ENCODE results near the gene SERTAD3. TPM values are rescaled to one million over a fixed set of nuclear protein-coding genes. Genes with fewer than 3 reads are reported as not detected.
"Not testable (repeated sequence)": the region's sequence is repeated elsewhere in the genome, so short reads cannot be mapped to it uniquely, and the experiment has no call there.

SERTAD3 gene
- total and polyA plus RNA-seq, 2 experiments from 2014 or later: 37.9 to 41.2 TPM

DNA sequence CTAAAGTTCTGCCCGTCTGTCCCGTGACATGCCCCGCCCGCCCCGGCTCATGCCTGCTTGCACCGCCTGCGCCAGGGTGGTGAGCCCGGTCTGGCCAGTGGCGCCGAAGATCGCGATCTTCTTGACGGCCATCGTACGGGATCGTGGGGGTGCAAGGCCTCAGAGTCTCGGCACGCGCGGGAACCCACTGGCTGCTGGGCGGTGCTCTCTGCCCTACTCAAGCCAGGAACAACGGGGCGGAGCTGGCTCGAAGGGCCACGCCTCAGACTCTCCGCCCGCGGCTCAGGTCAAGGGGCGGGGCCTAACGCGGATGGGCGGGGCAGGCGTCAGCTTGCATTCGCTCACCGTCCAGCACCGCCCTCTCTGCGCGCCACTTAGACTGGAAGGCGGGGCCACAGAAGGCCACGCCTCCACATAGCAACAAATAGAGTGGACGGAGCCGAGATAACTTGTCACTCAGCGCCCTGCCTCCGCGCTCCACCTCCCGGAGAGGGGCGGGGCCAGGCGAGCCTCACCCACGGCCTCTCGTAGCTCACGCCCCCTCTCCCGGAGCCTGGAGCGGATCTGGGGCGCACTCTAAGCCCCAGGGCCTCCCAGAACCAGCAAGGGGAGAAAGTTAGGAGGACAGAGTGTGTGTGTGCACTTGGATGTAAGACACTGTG, 21.6 kb upstream of the SERTAD3 start, which contains the start of gene BLVRB:
Gene BLVRB, minus strand, starts transcription at position 189 of the 662 bp plus-strand sequence. Its CDS starts 57 bp downstream, at position 132.
- Histone ChIP-seq H3F3A (ENCODE audit: insufficient read depth) (peaks cover 8% of the 10 kb centered on the region), H3K9me3 (ENCODE audit: low read depth) (no peaks in the 10 kb centered on the region), H3K79me2 (ENCODE audit: insufficient read depth) (no peaks in the 10 kb centered on the region), H4K20me1 (ENCODE audit: insufficient read depth) (no peaks in the 10 kb centered on the region), H3K9ac (peak within 1 kb of the TSS; percentile 92), H3K27me3 (replicated peaks; ENCODE audit: insufficient read depth) (no peaks in the 10 kb centered on the region), H3K9me2 (ENCODE audit: insufficient read depth) (no peaks in the 10 kb centered on the region), H3K4me1 (ENCODE audit: insufficient read depth) (peaks cover 22% of the 10 kb centered on the region), H3K4me3 (peak within 1 kb of the TSS; percentile 79), H3K27ac (peak within 1 kb of the TSS; percentile 88), H3K4me2 (ENCODE audit: unreplicated experiment) (peak within 1 kb of the TSS; percentile 78), H3K36me3 (ENCODE audit: low read depth) (no peaks in the 10 kb centered on the region), H2AFZ (peak within 1 kb of the TSS; percentile 87)
- in situ Hi-C loops (cut with MboI): no loop called here
- TF ChIP-seq EZH2phosphoT487 (IDR thresholded peaks at IDR 0.05; ENCODE audit: insufficient read depth, low read depth) (no peak), EZH2 (IDR thresholded peaks at IDR 0.05; ENCODE audit: insufficient read depth, poor library complexity, severe bottlenecking) (no peak)
- 1 to 2% methylated on average over 39 to 43 of the region's 54 CpGs for WGBS, 2 experiments (ENCODE audit: low coverage in 1 of 2, low lambda C conversion rate in 2 of 2, missing lambda C conversion rate in 2 of 2)
- DNase-seq: peak; percentile 99

DNA sequence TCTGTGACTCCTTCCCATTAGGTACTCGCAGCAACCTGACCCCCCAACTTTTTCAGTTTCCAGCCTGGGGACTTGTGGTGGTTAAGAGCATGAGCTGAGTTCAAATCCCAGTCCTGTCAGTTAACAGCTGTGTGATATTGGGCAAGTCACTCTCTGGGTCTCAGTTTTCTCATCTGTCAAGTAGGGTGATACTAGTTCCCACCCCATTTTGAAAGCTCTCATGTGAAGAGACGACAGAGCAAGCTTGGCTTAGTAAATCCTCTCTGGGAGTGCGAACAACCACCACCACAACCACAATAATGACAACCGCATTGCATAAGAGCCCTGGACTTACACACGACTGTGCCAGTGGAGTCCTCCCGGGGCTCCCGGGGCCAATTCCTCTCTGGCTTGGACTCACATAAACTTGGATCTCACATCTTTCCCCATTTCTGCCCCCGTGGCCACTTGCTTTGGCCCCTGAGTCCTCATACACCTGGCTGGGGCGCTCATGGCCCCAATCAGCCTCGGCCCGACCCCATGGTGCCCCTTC, 21.0 kb upstream of the SERTAD3 start:
- H3K4me2 ChIP-seq (ENCODE audit: unreplicated experiment): peak overlapping the region; percentile 78
- H4K20me1 ChIP-seq (ENCODE audit: insufficient read depth): no peaks in the 10 kb centered on the region
- no peaks in the 10 kb centered on the region for H3K27me3 ChIP-seq (replicated peaks; ENCODE audit: insufficient read depth)
- no peaks in the 10 kb centered on the region for H3K79me2 ChIP-seq (ENCODE audit: insufficient read depth)
- in situ Hi-C loops (cut with MboI): no loop called here
- peak overlapping the region; percentile 88 for H3K27ac ChIP-seq
- H3K4me1 ChIP-seq (ENCODE audit: insufficient read depth): peaks cover 22% of the 10 kb centered on the region
- H3K4me3 ChIP-seq: peak overlapping the region; percentile 79
- no peaks in the 10 kb centered on the region for H3K9me3 ChIP-seq (ENCODE audit: low read depth)
- no peaks in the 10 kb centered on the region for H3K9me2 ChIP-seq (ENCODE audit: insufficient read depth)
- peak overlapping the region; percentile 87 for H2AFZ ChIP-seq
- H3F3A ChIP-seq (ENCODE audit: insufficient read depth): peaks cover 8% of the 10 kb centered on the region
- DNase-seq: peak; percentile 87
- TF ChIP-seq EZH2phosphoT487 (IDR thresholded peaks at IDR 0.05; ENCODE audit: insufficient read depth, low read depth): no peak
- TF ChIP-seq EZH2 (IDR thresholded peaks at IDR 0.05; ENCODE audit: insufficient read depth, poor library complexity, severe bottlenecking): no peak
- H3K36me3 ChIP-seq (ENCODE audit: low read depth): no peaks in the 10 kb centered on the region
- peak overlapping the region; percentile 92 for H3K9ac ChIP-seq
- WGBS, 2 experiments (ENCODE audit: low coverage in 1 of 2, low lambda C conversion rate in 2 of 2, missing lambda C conversion rate in 2 of 2): 9 to 12% methylated on average over 9 to 11 of the region's 11 CpGs

DNA sequence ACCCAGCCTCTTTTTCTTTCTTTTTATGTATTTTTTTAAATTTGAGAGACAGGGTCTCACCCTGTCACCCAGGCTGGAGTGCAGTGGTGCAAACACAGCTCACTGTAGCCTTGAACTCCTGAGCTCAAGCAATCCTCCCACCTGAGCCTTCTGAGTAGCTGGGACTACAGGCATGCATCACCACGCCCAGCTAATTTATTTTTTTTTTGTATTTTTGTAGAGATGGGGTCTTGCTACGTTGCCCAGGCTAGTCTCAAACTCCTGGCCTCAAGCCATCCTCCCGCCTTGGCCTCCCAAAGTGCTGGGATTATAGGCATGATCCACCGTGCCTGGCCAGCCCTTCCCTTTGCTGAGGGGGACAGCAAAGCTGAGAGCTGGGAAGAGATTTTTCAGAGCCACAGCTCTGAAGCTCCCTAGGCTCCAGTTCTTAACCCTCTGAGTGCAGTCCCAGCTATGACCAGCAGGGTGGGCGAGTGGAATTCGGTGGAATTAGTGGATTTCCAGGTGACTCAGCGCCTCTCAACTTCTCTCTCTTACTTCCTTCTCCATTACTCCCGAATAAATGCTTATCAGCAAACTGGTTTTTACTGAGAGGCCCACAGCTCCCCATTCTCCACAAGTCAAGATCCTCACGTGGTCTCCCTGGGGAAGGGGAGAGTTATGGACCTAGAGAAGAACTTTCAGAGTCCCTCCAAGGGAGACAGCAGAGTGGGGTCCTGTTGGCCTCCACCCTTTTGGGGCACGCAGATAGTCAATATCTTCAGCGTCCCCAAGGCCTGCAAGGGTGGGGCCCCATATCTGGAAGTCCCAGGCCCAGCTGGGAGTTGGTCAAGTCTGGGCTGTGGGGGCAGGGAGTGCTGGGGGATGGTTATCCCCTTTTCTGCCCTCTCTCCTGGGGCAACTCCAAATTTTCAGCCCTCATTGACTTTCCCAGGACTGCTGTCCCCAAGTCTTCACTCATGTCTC, 20.2 kb upstream of the SERTAD3 start:
- peak overlapping the region; percentile 92 for H3K9ac ChIP-seq
- peak overlapping the region; percentile 79 for H3K4me3 ChIP-seq
- no peaks in the 10 kb centered on the region for H4K20me1 ChIP-seq (ENCODE audit: insufficient read depth)
- H2AFZ ChIP-seq: peak overlapping the region; percentile 87
- in situ Hi-C loops (cut with MboI): no loop called here
- H3K36me3 ChIP-seq (ENCODE audit: low read depth): no peaks in the 10 kb centered on the region
- H3K4me2 ChIP-seq (ENCODE audit: unreplicated experiment): peak overlapping the region; percentile 78
- peaks cover 8% of the 10 kb centered on the region for H3F3A ChIP-seq (ENCODE audit: insufficient read depth)
- TF ChIP-seq EZH2 (IDR thresholded peaks at IDR 0.05; ENCODE audit: insufficient read depth, poor library complexity, severe bottlenecking) (no peak), EZH2phosphoT487 (IDR thresholded peaks at IDR 0.05; ENCODE audit: insufficient read depth, low read depth) (no peak)
- H3K27ac ChIP-seq: peak overlapping the region; percentile 88
- H3K79me2 ChIP-seq (ENCODE audit: insufficient read depth): no peaks in the 10 kb centered on the region
- peaks cover 22% of the 10 kb centered on the region for H3K4me1 ChIP-seq (ENCODE audit: insufficient read depth)
- 12 to 15% methylated on average over 11 of the region's 11 CpGs for WGBS, 2 experiments (ENCODE audit: low coverage in 1 of 2, low lambda C conversion rate in 2 of 2, missing lambda C conversion rate in 2 of 2)
- no peaks in the 10 kb centered on the region for H3K9me2 ChIP-seq (ENCODE audit: insufficient read depth)
- H3K27me3 ChIP-seq (replicated peaks; ENCODE audit: insufficient read depth): no peaks in the 10 kb centered on the region
- no peaks in the 10 kb centered on the region for H3K9me3 ChIP-seq (ENCODE audit: low read depth)
- DNase-seq: peak; percentile 95

DNA sequence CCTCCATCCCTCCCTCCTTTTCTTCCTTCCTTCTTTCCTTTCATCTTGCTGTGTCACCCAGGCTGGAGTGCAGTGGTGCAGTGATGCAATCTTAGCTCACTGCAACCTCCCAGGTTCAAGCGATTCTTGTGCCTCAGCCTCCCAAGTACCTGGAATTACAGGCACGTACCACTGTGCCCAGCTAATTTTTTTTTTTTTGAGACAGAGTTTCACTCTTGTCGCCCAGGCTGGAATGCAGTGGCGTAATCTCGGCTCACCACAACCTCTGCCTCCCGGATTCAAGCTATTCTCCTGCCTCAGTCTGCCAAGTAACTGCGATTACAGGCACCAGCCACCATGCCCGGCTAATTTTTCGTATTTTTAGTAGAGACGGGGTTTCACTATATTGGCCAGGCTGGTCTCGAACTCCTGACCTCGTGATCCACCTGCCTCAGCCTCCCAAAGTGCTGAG, 19.5 kb upstream of the SERTAD3 start:
- H3K36me3 ChIP-seq (ENCODE audit: low read depth); H3K79me2 ChIP-seq (ENCODE audit: insufficient read depth); H3K9me3 ChIP-seq (ENCODE audit: low read depth); H3K9me2 ChIP-seq (ENCODE audit: insufficient read depth); H4K20me1 ChIP-seq (ENCODE audit: insufficient read depth); in situ Hi-C loops (cut with MboI); H3K27me3 ChIP-seq (replicated peaks; ENCODE audit: insufficient read depth); H3F3A ChIP-seq (ENCODE audit: insufficient read depth): not testable (repeated sequence)
- 38 to 46% methylated on average over 12 of the region's 12 CpGs for WGBS, 2 experiments (ENCODE audit: low coverage in 1 of 2, low lambda C conversion rate in 2 of 2, missing lambda C conversion rate in 2 of 2)
- Histone ChIP-seq H2AFZ (peak overlapping the region; percentile 17), H3K4me2 (ENCODE audit: unreplicated experiment) (peak overlapping the region; percentile 24), H3K27ac (peak overlapping the region; percentile 88), H3K9ac (peak overlapping the region; percentile 52), H3K4me1 (ENCODE audit: insufficient read depth) (peaks cover 22% of the 10 kb centered on the region), H3K4me3 (peak overlapping the region; percentile 21)
- peak; percentile 46 for DNase-seq

Measured in GM23248 (cell line).